ENCODE results near the gene GOLPH3. TPM values are rescaled to one million over a fixed set of nuclear protein-coding genes. Genes with fewer than 3 reads are reported as not detected.

Gene GOLPH3
- total and polyA plus RNA-seq, 2 of the 8 experiments (the other 6 are each of a cell fraction or from before 2014, with no cell fraction given) = 53.7 to 93.6 TPM

- TF ChIP-seq GABPA (IDR thresholded peaks at IDR 0.05; ENCODE audit: borderline replicate concordance, insufficient read depth, low read length) = no peak
- no peak for TF ChIP-seq FOSL1 (IDR thresholded peaks at IDR 0.05; ENCODE audit: insufficient read depth, low read depth, low read length)
Measured at GRCh38 chr5:32151198-32151597, 22.9 kb downstream of the GOLPH3 start (continued).

Measured in H1 (cell line).